ENCODE data around the gene DCXR.
A peak's percentile ranks its signal among the peaks of the same experiment; 100 is the strongest.
"Not testable (repeated sequence)": the region's sequence is repeated elsewhere in the genome, so short reads cannot be mapped to it uniquely, and the experiment has no call there.

DCXR gene

DNA sequence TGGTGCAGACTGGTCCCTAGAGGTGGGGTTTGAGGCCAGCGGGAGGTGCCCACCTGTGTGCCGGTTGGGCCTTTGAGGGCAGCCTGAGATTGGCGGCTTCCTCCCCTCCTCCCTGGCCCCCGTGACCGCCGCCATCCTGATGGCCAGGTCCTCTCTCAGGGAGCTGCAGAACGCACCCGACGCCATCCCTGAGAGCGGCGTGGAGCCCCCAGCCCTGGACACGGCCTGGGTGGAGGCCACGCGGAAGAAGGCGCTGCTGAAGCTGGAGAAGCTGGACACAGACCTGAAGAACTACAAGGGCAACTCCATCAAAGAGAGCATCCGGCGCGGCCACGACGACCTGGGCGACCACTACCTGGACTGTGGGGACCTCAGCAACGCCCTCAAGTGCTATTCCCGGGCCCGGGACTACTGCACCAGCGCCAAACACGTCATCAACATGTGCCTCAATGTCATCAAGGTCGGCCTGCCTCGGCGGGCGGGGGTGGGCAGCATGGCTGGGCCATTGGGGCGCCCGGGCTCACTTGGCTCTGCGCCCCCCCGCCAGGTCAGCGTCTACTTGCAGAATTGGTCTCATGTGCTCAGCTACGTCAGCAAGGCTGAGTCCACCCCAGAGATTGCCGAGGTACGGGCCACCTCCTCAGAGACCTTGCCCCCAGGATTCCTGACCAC lies 17.0 kb upstream of the DCXR start:
- DNase-seq: no peak

DNA sequence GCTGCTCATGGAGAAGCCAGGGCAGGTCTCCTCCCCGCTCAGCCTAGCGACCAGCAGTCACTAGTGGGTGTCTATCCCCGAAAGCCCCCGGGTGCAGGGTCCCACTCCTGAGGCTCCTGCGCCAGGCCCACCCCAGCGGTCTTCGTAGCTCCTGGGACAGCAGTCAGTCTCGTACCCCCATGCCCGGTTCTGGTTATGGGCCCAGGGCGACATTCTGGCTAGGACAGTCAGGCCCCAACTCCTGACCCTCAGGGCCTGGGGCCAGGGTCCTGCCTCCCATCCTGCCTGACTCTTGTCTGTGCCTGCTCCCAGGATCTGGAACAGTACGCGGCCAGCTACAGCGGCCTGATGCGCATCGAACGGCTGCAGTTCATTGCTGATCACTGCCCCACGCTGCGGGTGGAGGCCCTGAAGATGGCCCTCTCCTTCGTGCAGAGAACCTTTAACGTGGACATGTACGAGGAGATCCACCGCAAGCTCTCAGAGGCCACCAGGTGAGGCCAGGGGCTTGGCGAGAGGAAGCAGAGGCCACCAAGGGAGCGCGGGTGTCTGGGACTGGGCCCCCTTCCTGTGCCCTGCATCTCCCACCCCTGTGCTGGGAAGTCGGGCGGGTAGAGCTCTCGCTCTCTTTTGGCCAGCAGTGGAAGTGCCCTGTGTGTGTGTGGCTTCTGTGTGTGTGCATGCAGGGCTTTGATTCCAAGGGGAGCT lies 16.2 kb upstream of the DCXR start:
- no peak for DNase-seq

DNA sequence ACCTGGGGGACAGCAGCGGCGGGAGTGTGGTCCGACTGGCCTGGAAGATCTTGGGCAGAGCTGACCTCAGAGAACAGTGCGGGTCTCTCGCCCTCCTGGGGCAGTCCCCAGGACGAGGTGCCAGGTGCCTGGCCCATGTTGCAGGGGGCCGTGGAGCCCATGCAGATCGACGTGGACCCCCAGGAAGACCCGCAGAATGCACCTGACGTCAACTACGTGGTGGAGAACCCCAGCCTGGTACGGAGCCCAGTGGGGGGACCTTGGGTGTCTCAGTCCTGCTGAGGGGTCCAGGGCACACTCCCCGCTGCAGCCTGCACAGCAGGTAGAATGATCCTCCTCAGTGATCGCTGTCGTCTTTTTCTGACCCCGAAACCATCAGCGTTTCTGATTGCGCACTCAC lies 15.6 kb upstream of the DCXR start:
- DNase-seq: no peak

DNA sequence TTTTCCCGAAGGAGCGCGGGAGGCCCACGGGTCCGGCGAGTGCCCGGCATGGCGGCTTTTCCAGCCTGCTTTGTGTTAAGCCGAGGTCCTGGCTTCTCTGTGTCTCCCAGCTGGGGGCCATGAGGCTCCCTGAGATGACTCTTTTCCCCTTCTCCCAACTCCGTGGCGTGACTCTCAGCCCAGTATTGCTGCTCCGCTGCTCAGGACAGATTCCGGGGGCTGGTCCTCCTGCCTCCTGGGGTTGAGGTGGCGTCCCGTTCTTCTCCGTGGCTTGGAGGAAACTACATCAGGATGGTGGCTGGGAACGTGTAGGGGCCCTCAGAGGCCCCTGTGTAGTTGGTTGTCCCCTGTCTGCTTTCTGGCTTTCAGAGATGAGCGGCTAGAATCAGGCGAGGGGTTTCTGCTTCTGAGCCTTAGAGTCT lies 15.2 kb upstream of the DCXR start:
- no peak for DNase-seq

DNA sequence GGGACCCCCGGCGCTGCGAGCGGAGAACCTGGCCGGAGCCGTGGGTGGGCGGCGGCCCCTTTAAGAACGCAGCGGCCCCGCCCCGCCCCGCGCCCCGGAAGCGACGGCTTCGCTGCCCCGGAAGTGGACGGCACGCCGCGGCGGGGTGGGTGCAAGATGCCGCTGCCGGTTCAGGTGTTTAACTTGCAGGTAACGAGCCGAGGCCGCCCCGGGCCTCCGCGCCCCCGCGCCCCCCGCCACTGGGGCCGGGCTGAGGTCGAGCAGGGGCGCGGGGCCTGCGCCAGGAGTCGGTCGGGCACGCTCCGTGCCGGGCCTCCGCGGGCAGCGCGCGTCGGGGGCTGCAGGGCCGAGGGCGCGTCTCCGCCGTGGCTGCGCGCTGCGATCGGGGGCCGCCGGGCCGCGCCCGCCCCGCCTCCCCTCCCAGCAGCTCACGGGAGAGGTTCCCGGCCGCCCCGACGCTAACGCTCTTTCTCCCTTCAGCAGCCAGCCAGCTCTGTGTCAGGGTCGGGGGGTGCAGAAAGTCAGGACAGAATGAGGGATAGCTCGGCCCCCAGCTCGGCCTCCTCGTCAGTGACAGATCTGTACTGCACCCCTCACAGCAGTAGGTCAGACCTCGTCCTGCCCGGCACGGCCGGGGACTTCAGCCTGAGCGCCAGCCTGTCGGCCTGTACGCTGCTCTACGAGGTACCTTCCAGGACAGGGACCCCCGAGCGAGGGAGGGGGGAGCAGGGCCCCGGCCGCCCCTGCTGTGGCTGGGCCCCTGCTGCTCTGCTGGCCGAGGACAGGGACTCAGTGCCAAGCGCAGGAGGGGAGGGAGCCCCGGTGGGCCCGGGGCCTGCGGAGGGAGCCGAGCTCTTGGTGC lies 14.5 kb upstream of the DCXR start, which contains the start of the genes GPS1 and RFNG:
TSS of gene GPS1 (plus strand) at position 123 of the 862 bp plus-strand sequence. CDS start at position 157, 34 bp downstream.
TSS of gene RFNG (minus strand) at position 36 of the 862 bp plus-strand sequence. CDS start 45 bp downstream, outside the sequence.
- DNase-seq: peak; percentile 74 to 76

DNA sequence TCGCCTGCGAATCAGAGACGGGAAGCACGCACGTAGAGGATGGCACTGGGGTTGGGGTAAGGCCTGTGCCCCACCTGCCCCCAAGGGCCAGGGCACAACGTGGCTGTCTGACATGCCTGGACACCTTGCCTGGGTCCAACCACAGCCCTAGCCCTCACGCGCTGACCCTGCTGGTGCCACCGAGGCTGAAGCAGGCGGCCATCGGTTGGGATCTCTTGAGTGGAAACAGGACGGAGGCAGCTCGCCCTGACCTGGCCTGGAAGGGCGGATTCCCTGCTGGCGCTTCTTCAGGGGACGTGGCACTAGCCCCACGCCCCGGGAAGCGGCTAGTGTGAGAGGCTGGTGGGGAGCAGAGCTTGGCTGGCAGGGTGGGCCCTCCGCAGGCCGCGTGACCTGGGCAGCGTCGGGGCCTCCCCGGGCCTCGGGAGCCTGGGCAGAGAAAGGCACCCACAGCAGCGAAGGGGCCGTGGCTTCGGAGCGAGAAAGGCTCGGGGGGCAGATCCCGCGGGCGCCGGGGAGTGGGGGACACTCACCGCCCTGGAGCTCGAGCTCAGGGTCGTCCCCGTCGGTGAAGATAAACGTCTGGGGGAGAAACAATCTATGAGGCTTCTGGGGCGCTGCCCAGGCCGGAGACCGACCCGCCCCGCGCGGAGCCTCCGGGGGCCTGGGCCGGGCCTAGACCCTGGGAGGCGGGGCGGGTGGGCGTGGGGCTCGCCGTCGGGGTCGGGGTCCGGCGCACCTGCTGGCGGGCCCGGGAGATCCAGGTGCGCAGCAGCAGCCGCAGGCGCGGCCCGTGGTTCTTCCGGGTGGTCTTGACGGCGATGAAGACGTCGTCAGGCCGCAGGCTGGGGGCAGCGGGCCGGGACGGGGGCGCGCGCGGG lies 13.5 kb upstream of the DCXR start:
- no peak for DNase-seq

DNA sequence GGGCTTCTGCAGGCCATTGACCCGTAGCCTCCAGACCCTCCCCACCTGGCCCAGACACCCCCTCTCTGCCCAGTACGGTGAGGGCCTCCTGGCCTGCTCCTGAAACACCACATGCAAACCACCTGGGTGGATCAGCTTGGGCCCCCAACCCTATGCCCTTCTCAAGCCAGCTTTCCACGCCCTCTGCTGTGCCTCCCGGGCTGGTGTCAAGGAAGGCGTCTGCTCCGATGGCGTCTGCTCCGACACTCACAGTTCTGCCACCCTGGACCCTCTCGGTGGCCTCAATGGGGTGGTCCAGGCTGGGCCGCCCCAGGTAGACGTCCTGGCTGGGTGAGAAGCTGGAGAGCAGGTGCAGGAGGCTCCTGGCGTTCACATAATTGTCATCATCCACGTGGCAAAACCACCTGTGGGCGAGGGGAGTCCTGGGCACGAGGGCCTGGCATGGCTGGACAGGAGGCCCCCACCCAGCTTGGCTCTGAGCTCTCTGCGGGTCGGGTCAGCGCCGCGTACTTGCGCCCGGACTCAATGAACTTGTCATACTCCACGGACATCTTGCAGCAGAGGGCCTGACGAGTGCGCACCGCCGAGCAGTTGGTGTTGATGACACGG lies 12.8 kb upstream of the DCXR start:
- DNase-seq: no peak

DNA sequence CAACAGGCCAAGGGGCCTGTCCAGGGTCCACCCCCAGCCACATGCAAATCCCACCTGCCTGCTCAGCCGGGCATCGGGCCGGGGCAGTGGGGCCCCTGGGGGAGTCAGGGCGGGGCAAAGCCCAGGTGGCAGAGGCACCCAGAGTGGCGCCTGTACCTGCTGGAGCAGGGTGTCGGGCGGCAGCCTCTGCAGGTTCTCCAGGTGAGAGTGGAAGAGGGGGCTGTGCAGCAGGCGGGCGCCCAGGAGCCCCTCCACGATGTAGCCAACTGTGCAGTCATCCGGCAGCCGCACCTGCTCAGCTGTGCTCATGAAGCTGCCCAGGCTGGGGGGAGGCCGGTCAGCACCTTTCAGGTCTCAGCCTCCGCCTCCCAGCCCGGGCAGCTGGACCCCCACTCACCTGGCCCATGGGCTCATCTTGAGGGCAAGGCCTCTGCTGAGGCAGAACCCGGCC lies 12.0 kb upstream of the DCXR start:
- DNase-seq: no peak

DNA sequence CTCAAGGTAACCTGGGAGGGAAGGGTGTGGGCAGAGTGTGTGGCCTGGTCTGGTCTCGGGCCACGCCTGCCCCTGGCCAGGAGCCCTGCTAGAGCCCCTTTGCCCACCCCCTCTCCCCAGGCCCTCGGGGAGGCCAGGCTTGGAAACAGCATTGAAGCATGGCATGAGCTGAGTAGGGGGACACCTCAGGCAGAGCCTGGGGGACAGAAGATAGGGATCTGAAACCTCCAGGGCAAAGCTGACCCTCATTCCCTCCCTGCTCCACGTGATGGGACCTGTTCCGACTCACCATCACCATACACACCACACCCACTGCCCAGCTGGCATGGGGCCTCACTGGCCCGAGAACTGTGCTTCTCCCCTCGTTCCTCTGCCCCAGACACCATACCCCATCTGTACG lies 11.6 kb upstream of the DCXR start:
- DNase-seq: no peak

DNA sequence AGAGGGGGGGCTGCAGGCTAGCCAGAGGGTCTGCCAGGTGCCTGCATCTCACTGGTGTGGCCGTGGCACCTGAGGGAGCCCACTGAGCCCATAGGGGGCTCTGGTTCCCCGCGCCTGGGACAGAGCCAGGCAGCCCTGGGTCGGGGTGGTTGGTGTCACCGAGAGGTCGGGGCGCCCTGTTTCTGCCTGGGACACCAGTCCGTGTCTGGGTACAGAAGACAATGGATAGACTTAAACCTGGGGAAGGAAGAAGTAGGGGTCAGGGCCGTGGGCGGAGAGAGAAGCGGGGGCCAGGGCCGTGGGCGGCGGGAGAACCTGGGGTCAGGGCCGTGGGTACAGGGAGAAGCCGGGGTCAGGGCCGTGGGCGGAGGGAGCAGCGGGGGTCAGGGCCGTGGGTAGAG lies 11.1 kb upstream of the DCXR start:
- DNase-seq: no peak

DNA sequence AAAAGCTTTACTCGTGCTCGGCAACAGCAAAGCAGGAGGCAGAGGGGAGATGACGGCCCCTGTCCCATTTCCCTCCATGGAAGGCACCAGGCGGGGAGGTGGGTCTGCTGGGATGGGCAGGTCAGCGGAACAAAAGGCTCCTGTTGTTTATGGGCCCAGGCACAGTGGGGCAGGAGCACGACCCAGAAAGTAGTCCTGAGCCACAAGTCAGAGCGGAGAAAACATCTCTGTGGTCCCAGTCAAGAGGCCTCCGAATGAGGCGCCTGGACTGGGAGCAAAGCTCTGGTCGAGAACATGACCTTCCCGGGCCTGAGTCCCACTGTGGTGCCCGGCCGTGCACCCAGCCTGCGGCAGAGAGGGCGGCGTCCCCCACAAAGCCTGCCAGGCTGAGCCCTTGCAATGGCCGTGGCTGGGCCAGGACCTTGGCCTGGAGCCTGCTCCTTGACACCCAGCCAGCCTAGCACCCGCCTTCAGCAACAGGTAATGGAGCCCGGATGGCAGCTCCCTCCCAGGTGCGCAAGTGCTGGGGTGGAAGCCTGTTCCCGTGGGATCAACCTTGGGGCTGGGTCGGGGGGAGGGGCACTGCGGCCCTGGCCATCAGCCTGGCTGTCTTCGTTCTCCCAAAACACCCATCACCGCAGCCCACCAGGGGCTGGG lies 10.5 kb upstream of the DCXR start:
- no peak for DNase-seq

DNA sequence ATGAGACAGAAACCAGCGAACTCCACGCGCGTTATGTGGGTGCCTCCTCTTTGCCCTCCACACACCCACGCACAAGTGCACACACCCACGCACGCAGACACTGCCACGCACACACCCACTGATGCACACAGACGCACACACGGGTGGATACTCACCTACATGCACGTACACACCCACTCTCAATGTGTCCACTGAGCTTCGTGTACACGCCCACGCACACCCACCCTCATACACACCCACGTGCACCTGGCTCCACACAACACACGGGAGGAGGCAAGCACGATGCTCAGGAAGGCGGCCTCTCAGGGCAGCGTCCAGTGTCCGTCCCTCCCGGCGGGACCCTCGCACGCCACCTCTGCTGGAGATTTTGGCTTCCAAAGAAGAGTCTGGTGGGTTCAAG lies 9.9 kb upstream of the DCXR start:
- no peak for DNase-seq

DNA sequence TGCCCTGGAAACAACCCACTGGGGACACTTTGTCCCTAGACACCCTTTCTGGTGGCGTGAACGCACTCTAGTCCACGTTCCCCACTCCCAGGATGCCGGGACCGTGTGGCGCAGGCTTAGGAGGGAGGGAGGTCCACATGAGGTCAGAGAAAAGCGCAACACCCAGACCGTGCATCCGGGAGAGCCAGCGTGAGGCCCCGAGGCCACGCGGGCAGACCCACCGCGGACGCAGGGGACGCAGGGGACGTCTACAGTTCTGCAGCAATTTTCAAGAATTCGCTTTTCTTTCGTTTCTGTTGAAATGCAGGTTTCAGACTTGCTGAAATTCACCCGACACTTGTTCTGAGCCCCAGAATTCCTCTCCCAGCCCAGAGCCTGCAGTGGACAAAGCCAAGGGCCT lies 9.4 kb upstream of the DCXR start:
- no peak for DNase-seq

DNA sequence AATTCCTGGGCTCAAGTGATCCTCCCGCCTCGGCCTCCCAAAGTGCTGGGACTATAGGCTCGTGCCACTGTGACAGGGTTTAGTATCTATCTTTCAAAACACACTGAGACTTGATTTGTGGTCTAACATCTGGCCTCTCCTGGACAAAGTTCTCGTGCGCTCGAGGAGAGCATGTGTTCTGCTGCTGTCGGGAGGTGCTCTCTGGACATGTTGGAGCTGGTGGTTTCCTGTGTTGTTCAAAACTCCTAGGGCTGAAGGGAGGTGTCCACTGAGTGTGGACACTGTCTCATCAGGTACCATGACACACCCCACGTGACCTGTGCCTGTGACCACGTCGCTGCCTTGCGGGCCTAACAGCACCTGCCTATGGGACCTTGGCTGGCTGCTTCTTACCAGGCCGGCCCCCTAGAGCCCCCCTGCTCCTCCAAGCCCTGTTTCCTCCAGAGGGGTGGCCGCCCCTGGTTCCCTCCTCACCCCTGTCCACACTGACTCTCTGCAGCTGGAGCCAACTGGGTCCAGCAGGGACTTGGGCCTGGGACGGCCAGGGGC lies 8.5 kb upstream of the DCXR start:
- no peak for DNase-seq

DNA sequence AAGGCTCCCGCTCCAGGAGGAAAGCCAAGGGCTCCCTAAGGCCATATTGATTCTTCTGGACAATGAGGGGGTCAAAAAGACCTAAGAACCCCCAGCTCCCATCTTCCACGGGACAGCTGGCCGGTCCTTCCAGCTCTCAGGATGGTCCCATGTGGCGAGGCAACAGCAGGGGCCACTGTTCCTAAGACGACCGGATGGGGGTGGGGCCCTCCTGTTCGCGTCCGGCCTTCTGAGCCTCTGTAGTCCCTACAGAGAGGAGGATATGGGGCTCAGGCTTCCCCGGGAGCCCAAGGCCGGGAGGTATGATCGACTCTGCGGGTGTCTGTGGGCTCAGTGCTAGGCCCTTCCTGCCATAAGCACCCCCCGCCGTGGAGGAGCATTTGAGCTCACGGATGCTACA lies 6.0 kb upstream of the DCXR start:
- no peak for DNase-seq

DNA sequence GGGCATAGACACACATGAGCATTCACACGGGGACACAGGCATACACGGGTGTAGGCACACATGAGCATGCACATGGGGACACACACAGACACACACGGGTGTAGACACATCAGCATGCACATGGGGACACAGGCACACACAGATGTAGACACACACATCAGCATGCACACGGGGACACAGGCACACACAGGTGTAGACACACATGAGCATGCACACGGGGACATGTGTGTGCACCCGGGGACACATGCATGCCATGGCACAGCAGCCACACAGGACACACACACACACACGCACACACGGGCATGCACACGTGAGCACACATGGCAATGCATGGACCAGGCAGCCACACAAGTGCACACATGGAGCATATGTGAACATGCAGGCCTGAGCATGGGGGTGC lies 5.2 kb upstream of the DCXR start:
- DNase-seq: no peak

DNA sequence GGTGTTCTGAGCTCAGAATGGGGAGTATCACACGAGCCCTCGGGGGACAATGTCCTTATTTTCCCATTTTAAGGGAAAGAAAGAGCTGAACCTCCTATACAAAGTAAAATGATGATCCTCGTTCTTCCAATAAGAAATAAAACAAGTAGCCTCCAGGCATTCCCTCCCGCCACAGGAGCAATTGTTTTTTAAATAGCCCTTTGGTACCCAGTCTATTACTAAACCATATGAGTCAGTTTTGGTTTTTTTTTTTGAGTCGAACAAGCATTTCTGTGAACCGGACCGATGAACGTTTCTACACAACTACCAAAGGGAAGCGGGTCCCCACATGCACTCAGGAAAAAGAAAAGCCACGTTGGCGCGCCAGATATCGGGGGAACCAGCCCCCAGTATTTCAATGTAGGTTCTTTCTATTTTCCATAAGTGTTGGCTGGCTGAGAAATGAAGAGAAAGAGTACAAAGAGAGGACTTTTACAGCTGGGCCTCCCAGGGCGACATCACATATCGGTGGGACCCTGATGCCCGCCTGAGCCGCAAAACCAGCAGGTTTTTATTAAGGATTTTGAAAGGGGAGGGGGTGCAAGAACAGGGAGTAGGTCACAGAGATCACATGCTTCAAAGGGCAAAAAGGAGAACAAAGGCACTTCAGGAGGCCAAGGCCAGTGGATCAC lies 3.8 kb upstream of the DCXR start:
- no peak for DNase-seq

DNA sequence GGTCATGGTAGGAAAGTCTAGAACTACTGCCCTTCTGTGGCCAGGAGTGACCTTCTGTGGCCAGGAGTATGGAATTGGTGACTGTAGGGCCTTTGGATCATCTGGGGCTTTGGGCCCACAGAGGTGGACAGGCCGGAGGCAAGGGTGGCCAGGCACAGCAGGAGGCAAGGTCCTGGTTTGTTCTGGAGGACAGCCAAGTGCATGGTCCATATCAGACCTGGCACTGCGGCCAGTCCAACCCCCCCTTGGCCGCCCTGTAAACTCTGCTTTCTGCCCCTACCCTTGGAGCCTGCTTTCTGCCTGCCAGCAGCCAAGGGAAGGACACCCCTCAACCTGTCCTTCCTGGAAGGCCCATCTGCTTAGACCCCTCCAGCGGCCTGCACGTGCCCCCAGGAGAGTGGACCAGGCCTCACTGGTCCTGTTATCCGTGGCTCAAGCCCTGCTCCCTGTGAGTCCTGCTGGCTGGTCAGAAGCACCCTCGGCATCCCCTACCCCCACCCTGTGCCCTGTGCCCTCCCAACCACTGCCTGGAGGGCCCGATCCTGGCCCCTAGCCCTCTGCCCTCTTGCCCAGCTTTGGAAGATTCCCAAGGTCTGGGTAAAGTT lies 2.3 kb upstream of the DCXR start:
- no peak for DNase-seq

DNA sequence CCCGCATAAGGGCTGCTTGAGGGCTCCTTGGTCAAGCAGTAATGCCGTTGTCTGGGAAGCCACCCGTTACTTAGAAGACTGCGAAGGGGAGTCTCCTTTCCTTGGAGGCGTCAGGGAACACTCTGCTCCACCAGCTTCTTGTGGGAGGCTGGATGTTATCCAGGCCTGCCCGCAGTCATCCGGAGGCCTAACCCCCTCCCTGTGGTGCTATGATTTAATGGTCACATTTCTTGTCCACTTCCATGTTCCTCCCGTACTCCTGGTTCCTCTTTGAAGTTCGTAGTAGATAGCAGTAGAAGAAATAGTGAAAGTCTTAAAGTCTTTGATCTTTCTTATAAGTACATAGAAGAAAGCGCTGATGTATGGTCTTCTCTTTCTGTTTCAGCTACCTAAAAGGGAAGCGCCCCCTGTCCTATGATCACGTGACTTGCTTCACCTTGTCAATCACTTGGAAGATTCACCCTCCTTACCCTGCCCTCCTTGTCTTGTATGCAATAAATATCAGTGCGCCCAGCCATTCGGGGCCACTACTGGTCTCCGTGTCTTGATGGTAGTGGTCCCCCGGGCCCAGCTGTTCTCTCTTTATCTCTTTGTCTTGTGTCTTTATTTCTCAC lies 1.4 kb upstream of the DCXR start:
- DNase-seq: not testable (repeated sequence)

DNA sequence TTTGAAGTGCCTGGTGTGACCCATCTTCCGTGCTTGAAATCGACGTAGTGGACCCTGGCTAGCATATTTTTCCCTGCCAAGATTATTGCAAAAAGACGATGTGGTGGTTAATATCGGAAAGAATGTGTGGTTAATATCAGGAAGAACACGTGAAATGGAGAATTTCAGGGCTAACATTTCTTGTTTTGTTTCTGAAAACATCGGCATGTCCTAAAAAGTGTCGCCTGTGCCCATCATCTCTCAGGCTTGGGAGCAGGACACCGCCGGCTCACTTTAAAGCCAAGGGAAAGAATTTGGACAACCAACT lies 345 bp upstream of the DCXR start:
- no peak for DNase-seq

All from activated CD4-positive, alpha-beta T cell treated with anti-CD3 and anti-CD28 coated beads, Interleukin-2, amount 50 U/mL, for 4 hours (primary cell).